Measurements from ENCODE around the gene PIP5K1C. TPM values are rescaled to one million over a fixed set of nuclear protein-coding genes. Genes with fewer than 3 reads are reported as not detected.

The PIP5K1C gene
- total and polyA plus RNA-seq, 7 donors: 8.7 to 22.4 (median 16.3) TPM

- no peak overlapping the region for H3K27ac ChIP-seq
- ATAC-seq: no peak
Observed at GRCh38 chr19:3634496-3635045, 65.7 kb downstream of the PIP5K1C start.

GRCh38 chr19:3633559-3633988 lies 66.7 kb downstream of the PIP5K1C start:
- TF ChIP-seq, protein P1, sequence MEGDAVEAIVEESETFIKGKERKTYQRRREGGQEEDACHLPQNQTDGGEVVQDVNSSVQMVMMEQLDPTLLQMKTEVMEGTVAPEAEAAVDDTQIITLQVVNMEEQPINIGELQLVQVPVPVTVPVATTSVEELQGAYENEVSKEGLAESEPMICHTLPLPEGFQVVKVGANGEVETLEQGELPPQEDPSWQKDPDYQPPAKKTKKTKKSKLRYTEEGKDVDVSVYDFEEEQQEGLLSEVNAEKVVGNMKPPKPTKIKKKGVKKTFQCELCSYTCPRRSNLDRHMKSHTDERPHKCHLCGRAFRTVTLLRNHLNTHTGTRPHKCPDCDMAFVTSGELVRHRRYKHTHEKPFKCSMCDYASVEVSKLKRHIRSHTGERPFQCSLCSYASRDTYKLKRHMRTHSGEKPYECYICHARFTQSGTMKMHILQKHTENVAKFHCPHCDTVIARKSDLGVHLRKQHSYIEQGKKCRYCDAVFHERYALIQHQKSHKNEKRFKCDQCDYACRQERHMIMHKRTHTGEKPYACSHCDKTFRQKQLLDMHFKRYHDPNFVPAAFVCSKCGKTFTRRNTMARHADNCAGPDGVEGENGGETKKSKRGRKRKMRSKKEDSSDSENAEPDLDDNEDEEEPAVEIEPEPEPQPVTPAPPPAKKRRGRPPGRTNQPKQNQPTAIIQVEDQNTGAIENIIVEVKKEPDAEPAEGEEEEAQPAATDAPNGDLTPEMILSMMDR (IDR thresholded peaks at IDR 0.05): no peak
- Histone ChIP-seq H3K4me1 (no peaks in the 10 kb centered on the region), H3K36me3 (ENCODE audit: insufficient read depth in 1 of 2, low read depth in 1 of 2) (peaks cover 0 to 37% of the 10 kb centered on the region in 2 donors), H3K9me3 (no peaks in the 10 kb centered on the region), H3K4me3 (no peak overlapping the region), H3K27ac (no peak overlapping the region), H3K27me3 (ENCODE audit: insufficient read depth in 3 of 3, low read length in 2 of 3) (no peaks in the 10 kb centered on the region)
- ATAC-seq (no peak), DNase-seq (no peak)
- 87 to 93% (median 89%) methylated on average over 8 to 22 of the region's 22 CpGs for WGBS, 3 donors
- intact Hi-C loops (cut with DNase I): no loop called here

More at GRCh38 chr19:3634496-3635045, 65.7 kb downstream of the PIP5K1C start:
- H3K4me3 ChIP-seq: no peak overlapping the region
- TF ChIP-seq, protein P1 (IDR thresholded peaks at IDR 0.05): no peak
- H3K27me3 ChIP-seq (ENCODE audit: insufficient read depth in 3 of 3, low read length in 2 of 3): no peaks in the 10 kb centered on the region
- H3K4me1 ChIP-seq: no peaks in the 10 kb centered on the region
- WGBS, 3 donors: 94 to 96% (median 94%) methylated on average over 19 of the region's 19 CpGs
- intact Hi-C loops (cut with DNase I): no loop called here
- H3K9me3 ChIP-seq: no peaks in the 10 kb centered on the region
- peaks cover 0 to 47% of the 10 kb centered on the region in 2 donors for H3K36me3 ChIP-seq (ENCODE audit: insufficient read depth in 1 of 2, low read depth in 1 of 2)
- DNase-seq: no peak

GRCh38 chr19:3632739-3633558 lies 67.3 kb downstream of the PIP5K1C start:
- no peaks in the 10 kb centered on the region for H3K27me3 ChIP-seq (ENCODE audit: insufficient read depth in 3 of 3, low read length in 2 of 3)
- no peak overlapping the region for H3K4me3 ChIP-seq
- no peaks in the 10 kb centered on the region for H3K4me1 ChIP-seq
- H3K27ac ChIP-seq: no peak overlapping the region
- peaks cover 0 to 31% of the 10 kb centered on the region in 2 donors for H3K36me3 ChIP-seq (ENCODE audit: insufficient read depth in 1 of 2, low read depth in 1 of 2)
- 86 to 90% (median 87%) methylated on average over 41 to 50 of the region's 50 CpGs for WGBS, 3 donors
- intact Hi-C loops (cut with DNase I): no loop called here
- TF ChIP-seq, protein P1 (IDR thresholded peaks at IDR 0.05): no peak
- no peaks in the 10 kb centered on the region for H3K9me3 ChIP-seq
- DNase-seq: no peak
- ATAC-seq: no peak

- H3K4me3 ChIP-seq: no peak overlapping the region
- intact Hi-C loops (cut with DNase I): no loop called here
- no peaks in the 10 kb centered on the region for H3K9me3 ChIP-seq
- H3K36me3 ChIP-seq (ENCODE audit: insufficient read depth in 1 of 2, low read depth in 1 of 2): peaks cover 0 to 23% of the 10 kb centered on the region in 2 donors
- WGBS, 3 donors: 83 to 85% (median 84%) methylated on average over 16 of the region's 16 CpGs
- TF ChIP-seq, protein P1 (IDR thresholded peaks at IDR 0.05): no peak
- DNase-seq (no peak), ATAC-seq (no peak)
- H3K27ac ChIP-seq: no peak overlapping the region
- H3K27me3 ChIP-seq (ENCODE audit: insufficient read depth in 3 of 3, low read length in 2 of 3): no peaks in the 10 kb centered on the region
- no peaks in the 10 kb centered on the region for H3K4me1 ChIP-seq
Observed at GRCh38 chr19:3632098-3632497, 68.2 kb downstream of the PIP5K1C start.
